ENCODE results near the gene DUSP28. TPM values are rescaled to one million over a fixed set of nuclear protein-coding genes. Genes with fewer than 3 reads are reported as not detected.

The DUSP28 gene
- total and polyA plus RNA-seq, 2 of the 13 experiments (the other 11 are each of a cell fraction or from before 2014, with no cell fraction given): 5.2 to 8.6 TPM

- TF ChIP-seq MAZ (IDR thresholded peaks at IDR 0.05; ENCODE audit: borderline replicate concordance, low read depth, low read length): no peak
- peak; percentile 57 for TF ChIP-seq MAZ (CRISPR knock-in tag; IDR thresholded peaks at IDR 0.05; ENCODE audit: low read depth)
- TF ChIP-seq ZFP41 (CRISPR knock-in tag; IDR thresholded peaks at IDR 0.05; ENCODE audit: borderline replicate concordance): peak; percentile 20; the same call in 1 of the 2 replicates
- no peak for TF ChIP-seq ZMYM4 (CRISPR knock-in tag; IDR thresholded peaks at IDR 0.05)
- TF ChIP-seq MYPOP (CRISPR knock-in tag; IDR thresholded peaks at IDR 0.05): peak; percentile 81
- peak; percentile 49 for TF ChIP-seq RAD21 (CRISPR knock-in tag; IDR thresholded peaks at IDR 0.05)
- no peak for TF ChIP-seq SIX4 (CRISPR knock-in tag; IDR thresholded peaks at IDR 0.05)
- 0 out of 2 replicates have a peak, but pooled peaks have one; percentile 34 for TF ChIP-seq NKX3-1 (CRISPR knock-in tag; IDR thresholded peaks at IDR 0.05)
- TF ChIP-seq ARID5B (CRISPR knock-in tag; IDR thresholded peaks at IDR 0.05): peak; percentile 61
- TF ChIP-seq ZZZ3 (CRISPR knock-in tag; IDR thresholded peaks at IDR 0.05; ENCODE audit: borderline replicate concordance): no peak
- no peak; the same call in 1 of the 2 replicates for TF ChIP-seq ZBTB43 (CRISPR knock-in tag; conservative IDR thresholded peaks at IDR 0.05)
- TF ChIP-seq ZNF841 (CRISPR knock-in tag; IDR thresholded peaks at IDR 0.05; ENCODE audit: borderline replicate concordance): no peak
- TF ChIP-seq GMEB2 (CRISPR knock-in tag; IDR thresholded peaks at IDR 0.05; ENCODE audit: low read depth): no peak
- TF ChIP-seq ZNF558 (CRISPR knock-in tag; IDR thresholded peaks at IDR 0.05; ENCODE audit: borderline replicate concordance): peak; percentile 82; the same call in 1 of the 2 replicates
- TF ChIP-seq ZNF556 (CRISPR knock-in tag; IDR thresholded peaks at IDR 0.05; ENCODE audit: borderline replicate concordance): peak; percentile 28; the same call in 1 of the 2 replicates
- TF ChIP-seq CEBPG (CRISPR knock-in tag; IDR thresholded peaks at IDR 0.05): peak; percentile 75
- TF ChIP-seq IRX3 (CRISPR knock-in tag; IDR thresholded peaks at IDR 0.05; ENCODE audit: borderline replicate concordance, low read depth): no peak
- TF ChIP-seq ZNF282 (IDR thresholded peaks at IDR 0.05; ENCODE audit: partially characterized antibody): no peak
- no peak; the same call in 1 of the 2 replicates for TF ChIP-seq ZFP90 (CRISPR knock-in tag; IDR thresholded peaks at IDR 0.05; ENCODE audit: borderline replicate concordance)
- TF ChIP-seq ZNF180 (CRISPR knock-in tag; IDR thresholded peaks at IDR 0.05; ENCODE audit: borderline replicate concordance, low read depth): no peak
- peak; percentile 87 for TF ChIP-seq TGIF2 (CRISPR knock-in tag; IDR thresholded peaks at IDR 0.05)
- TF ChIP-seq PHF21A (CRISPR knock-in tag; IDR thresholded peaks at IDR 0.05): peak; percentile 85
Measured at GRCh38 chr2:240579771-240580614, 19.8 kb downstream of the DUSP28 start (continued).
